Activated T-cell treated with anti-CD3 and anti-CD28 coated beads, Interleukin-2, amount 50 U/mL, for 48 hours (primary cell): Measurements from ENCODE around the gene FMN2.
"Not testable (repeated sequence)": the region's sequence is repeated elsewhere in the genome, so short reads cannot be mapped to it uniquely, and the experiment has no call there.

Experiments used
- DNase-seq, 2 experiments: peaks; one replicate each; pipeline ENCODE4 v3.0.0-alpha.2; 2020

The FMN2 gene

DNA sequence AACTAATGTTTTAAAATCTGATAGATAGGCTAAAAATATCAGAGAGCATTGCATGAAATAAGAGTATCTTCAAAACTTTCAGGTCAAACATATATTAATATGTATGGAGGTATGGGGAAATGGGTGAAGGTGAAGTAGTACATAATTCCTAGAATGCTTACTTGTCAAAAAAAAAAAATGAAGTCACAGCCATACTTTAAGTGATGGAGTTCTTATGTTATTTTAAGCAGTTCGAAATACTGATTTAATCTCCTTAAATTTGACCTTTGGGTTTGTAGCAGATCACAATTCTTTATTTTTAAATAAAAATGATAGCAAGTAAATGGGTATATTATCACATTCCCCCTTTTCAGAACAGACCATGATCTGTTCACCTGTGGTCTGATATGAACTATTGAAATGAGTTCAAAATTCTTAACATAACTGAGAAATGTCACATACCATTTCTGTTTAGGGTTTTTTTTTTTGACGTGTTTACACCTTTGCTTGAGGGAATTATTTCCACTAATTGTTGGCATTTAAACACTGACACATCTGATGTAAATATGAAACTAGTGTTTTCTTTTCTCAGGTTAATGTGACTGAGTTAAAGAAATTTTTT is 300.1 kb downstream of the FMN2 start:
- no peak for DNase-seq

DNA sequence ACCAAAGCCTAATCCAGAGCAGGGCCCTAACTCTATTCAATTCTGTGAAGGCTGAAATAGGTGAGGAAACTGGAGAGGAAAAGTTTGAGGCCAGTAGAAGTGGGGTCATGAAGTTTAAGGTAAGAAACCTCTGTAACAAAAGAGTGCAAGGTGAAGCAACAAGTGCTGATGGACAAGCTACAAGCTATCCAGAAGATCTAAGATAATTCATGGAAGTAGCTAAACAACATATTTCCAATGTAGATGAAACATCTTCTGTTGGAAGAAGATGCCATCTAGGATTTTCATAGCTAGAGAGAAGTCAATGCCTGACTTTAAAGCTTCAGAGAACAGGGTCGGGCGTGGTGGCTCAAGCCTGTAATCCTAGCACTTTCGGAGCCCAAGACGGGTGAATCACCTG is 302.7 kb downstream of the FMN2 start:
- no peak for DNase-seq

DNA sequence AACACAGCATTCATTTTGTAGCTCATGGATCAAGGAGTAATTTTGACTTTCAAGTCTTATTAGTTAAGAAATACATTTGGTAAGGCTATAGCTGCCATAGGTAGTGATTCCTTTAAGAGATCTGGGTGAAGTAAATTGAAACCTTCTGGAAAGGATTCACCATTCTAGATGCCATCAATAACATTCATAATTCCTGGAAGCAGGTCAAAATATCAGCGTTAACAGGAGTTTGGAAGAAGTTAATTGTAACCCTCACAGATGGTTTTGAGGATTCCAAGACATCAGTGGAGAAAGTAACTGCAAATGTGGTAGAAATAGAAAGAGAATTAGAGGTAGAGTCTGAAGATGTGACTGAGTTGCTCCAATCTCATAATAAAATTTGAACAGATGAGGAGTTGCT is 303.7 kb downstream of the FMN2 start:
- DNase-seq = no peak

DNA sequence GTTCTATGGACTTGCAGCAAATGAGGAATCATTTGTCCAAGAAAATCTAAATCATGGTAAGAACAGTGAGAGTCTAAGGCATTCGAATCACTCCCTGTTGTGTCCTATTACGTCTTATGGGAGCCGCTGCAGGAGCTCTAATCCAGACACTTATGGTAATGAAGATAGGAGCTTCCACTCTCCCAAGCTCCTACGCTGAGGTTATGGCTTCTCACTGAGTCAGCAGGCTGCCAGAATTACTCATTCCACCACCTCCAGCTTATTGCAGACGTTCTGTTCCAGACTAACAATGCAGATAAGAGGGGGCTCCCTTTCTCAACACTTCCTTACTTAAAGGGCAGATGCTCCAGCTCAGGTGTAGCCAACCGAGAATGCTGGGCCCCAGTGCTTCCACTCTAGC is 307.7 kb downstream of the FMN2 start:
- no peak for DNase-seq

DNA sequence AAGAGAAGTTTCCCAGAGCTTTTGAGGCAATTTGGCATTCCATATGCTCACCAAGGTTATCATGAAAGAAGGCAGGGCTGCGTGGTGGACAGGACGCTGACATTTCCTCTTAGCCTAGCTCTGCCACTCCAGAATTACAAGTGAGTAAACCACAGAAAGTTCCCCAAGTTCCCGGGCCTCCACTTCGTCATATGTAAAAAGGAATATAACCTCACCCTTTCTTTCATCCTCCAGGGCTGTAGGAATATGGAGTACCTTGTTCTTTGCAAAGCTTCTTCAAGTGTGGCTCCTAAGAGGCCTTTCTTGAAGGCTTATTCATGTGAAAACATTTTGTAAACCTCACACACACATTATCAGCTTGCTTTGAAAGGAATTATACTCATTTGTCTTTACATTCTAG is 310.0 kb downstream of the FMN2 start:
- no peak for DNase-seq

DNA sequence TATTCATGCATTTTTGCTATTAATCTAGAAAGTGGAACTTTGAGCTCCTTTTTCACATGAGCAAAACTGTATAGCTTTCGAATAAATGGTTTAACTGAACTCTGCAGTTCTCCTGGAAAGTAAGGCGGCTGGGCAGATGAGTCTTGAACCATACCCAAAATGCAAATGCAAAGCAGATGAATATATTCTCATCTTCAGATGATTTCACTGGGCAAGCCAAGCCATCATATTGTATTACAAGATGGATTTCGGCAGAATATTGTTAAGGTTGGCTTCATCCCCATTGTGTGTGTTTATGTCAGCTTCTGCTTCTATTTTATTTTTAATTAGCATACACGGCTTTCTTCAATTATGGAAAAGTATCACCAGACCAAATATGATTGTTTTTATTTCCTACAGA is 310.6 kb downstream of the FMN2 start:
- DNase-seq = no peak

DNA sequence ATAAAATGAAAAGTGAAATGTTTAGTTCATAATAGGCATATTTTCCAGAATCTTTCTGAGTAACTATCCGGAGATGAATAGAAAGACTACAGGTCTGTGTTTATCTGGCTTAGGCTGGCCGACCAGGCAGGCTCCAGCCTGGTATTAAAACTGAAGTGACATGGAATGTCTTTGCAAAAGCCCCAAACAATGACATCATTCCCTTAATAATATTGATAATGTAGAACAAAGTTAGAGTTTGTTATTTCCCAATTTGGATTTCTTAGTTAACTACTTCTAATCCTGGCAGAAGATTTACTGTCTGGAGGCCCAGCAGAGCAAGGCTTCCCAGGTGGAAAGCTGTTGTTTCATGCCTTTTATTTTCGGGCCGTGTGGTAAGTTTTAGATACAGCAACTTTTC is 312.6 kb downstream of the FMN2 start:
- DNase-seq = no peak

DNA sequence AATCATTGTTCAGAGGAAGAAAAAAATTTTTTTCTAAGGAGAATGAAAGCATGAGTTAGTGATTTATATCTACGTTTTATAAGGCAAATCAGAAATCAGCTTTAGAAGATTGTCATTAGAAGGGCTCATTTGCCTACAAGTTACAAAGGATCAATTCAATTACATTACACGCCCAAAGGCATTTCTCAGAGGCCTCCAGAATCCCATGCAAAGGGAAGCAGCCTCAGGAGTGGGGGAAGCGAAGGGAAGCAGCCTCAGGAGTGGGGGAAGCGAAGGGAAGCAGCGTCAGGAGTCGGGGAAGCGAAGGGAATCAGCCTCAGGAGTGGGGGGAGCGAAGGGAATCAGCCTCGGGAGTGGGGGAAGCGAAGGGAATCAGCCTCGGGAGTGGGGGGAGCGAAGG is 314.1 kb downstream of the FMN2 start:
- DNase-seq = no peak

DNA sequence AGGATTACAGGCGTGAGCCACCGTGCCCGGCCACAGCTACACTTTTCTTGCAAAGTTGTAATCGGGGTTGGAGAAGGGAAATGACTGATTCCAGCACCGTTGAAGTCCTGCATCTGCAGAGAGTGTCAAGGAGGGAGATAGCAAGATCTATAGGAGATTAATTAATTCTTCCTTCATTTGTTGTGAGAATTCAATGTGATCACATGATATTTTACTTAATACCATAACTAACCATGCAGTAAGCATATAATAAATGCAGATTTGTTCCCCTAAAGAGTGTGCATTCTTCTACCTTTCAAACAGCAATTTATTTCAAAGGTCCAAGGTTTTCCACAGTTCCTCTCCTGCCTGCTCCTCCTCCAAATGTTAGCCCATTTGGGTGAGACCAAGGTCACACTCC is 315.7 kb downstream of the FMN2 start:
- no peak for DNase-seq

DNA sequence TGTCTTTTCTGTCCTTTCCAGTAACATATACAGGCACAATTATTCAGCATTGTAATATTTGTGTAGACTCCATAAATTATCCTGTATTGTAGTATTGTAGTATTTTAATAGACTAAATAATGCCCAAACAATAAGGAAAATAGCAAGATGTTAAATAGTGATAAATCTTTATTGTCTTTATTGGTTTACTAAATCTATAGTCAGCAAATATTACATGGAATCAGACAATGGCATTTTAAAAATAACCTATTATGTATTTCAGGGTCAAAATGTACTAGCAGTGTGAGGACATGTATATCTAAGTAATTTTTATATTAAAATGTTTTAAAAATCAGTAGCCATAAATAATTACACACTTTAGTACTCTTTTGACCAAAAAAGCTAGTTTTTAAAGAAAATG is 317.9 kb downstream of the FMN2 start:
- no peak for DNase-seq

DNA sequence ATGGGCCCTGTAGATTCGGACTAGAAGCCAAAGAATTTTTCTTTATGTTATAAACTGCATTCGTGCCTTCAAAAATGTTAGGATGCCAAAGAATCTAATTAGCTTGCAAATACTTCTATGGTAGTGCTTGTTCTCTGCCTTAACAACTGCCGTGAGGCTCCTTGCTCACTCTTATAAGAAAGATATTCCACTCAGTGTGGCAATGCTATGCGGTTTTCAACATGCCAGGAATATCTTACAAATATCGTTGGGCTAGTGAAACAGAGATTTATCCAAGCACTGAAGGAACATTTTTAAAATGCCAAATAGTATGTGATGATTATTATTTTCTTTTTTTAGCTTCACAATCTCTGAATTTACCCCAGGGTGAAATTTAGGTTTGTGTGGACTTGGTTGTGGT is 322.0 kb downstream of the FMN2 start:
- DNase-seq = no peak

DNA sequence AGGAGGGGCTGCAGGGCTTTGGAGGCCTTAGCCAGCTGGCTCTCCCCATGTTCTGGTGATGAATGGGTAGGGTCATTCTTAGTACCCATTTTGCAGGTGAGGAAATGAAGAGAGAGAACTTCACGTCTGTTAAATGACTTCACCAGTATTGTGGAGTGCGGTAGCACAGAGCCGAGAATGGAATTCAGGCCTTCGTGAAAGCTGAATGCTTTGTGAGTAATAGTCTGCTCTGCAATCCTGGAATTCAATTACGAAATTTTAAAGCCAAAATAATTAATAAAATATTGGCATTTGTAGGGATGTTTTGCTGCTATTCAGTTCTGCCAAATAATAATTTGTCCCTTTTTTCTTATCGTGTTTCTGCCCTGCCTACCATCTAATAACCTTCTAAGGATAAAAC is 322.6 kb downstream of the FMN2 start:
- no peak for DNase-seq

DNA sequence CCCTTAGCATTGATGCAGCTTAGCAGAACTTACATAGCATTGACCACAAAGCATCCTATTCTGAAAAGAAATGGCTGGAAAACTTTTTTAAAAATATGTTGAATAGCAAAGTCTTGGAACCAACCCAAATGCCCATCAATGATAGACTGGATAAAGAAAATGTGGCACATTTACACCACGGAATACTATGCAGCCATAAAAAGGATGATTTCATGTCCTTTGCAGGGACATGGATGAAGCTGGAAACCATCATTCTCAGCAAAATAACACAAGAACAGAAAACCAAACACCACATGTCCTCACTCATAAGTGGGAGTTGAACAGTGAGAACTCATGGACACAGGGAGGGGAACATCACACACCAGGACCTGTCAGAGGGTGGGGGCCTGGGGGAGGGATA is 323.3 kb downstream of the FMN2 start:
- DNase-seq = not testable (repeated sequence)

DNA sequence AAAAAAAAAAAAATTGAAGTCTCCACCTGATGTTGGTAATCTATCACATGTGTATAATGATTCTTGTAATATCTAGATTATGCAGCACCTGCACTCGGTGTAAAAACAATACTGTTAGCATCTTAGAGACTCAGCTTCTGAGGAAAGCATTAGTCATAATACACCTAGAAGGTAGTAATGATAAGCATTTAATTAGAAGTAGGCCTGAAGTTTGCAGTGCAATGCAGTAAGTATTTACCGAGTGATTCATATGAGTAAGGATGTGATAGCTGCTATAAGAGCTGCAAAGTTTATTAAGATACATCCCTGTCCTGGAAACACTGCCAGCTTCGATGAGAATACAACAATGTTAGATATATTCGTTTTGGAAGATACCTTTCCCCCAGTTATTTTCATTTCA is 323.8 kb downstream of the FMN2 start:
- no peak for DNase-seq

DNA sequence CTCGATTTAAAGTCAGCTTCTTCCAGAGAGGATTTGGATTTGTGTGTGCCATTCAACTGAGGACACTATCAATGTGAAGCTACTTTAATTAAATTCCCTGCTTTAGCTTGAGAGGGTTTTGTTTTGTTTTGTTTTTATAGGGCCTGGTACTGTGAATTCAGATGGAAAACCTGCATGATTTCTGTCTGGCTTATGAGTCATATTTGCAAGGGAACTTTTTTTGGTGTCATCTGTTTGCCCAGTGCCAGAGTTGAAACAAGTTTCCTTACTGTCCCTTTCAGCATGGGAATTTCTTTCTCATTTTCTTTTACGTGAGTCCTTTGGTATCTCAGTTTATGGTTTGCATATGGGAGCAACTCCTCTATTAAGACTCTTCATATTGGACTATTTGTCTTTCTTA is 325.6 kb downstream of the FMN2 start:
- DNase-seq = no peak

DNA sequence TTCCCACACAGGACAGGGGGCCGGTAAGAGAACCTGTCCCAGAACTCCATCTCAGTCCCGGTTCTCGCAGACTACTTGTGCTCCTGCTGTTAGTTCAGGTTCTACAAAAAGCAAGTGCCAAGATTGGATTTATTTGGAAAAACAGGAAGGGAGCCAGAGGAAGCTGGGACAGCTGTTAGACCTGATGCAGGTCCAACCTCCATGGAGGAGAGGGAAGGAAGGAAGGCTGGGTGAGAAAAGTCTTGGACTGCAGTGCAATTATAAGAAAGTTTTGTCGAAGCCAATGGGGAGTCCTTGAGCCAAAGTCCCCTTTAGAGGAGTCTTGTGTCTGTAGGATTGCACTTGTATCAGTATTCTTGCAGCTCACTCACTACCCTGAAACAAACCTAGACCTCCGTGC is 329.1 kb downstream of the FMN2 start:
- DNase-seq = no peak

DNA sequence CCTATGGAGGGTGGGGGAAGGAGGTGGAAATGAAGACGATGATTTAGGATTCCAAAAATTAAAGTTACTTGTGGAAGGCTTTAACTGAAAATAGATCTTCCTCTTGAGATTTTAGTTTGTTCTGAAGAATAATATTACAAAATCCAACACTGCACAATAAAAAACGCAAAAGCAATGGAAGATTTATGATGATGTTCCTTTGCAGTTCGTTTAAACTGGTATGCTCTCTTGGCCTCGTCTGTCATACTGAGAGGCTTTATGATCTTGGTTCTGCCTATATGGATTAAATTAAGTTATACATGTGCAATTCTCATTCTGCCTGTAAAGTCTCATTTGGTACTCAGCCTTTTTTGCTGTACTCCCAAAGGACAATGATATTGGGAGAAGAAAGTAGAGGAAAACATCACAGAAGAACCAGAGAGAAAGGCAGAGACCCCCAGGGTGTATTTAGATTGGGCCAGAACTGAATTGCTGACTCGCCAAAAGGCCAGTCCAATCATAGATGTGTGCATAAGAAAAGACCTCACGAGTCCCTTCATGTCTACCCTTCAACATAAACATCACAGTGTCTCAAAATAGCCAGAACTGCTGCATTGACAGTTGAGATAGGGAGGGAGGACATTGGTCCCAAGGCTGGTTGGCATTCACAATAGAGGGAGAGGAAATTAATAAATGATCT is 331.7 kb downstream of the FMN2 start:
- DNase-seq = no peak

DNA sequence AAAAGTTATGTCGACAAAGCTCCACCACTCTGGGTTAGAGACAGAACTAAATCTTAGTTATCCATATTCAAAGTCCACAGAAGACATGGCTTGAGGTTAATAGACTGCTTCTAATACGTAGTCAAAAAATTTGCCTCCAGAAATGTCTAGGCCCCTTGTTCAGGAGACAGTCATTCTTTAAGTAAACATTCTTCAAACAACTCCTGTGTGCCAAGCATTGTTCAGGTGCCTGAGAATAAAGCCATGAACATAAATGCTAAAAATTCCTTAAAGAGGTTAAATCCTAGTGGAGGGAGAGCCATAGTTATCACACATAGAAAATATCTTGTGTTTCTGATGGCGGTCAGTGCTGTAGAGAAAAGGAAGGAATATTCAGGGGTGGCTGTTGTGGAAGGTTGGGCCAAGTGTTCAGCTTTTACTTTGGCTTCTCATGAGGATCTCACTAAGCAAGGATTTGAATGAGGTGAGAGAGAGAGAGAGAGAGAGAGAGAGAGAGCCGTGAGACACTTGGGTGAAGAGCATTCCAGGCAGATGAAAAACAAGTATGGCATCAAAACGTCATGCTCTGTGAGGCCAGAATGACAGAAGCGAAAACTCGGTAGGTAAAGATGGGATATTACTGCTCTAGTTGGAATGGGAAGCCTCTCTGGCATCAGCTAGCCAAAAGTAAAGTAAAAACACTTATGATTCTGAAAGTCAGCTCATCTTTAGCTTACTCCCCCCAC is 333.2 kb downstream of the FMN2 start:
- DNase-seq = no peak

DNA sequence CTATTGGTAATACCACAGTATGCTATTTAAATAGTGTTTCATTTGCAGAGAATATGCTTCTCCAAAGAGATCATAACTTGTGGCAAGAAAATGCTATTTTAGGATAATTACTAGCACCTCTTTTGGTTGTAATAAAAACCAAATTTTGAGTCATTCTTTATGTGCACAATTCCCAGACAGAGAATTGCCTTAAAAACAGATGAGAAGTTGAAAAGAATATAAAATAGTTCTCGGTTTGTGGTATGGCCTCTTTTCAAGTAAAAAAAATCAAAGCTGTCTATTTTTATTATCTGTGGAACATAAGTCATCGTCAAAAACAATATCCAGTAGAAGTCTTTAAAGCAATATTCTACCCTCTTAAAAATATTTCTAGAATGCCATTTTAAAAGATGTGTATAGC is 334.4 kb downstream of the FMN2 start:
- no peak for DNase-seq

DNA sequence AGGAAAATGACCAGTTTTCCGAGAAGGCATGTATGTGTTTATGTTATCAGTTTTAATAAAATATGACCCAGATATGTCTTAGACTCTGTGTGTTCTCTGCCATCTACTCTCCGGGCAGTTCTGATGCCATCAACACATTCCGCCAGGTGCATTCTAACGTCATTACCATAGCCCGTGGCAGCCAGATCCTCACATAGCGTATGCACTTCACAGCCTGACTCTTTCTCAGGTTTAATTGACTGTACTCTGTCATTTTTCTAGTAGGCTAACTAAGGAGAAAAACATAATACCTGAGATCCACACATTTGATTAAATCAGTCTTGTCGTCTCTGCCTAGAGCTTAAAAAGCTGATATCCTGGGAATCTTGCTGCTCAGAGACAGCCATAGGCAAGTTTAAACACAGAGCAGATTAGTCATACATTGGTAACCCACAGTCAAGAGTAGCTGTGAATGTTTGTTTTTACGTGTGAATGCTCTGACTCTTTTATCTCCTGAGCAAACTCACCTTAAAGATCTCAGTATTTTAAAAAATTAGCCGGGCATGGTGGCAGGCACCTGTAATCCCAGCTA is 344.4 kb downstream of the FMN2 start:
- DNase-seq = no peak

DNA sequence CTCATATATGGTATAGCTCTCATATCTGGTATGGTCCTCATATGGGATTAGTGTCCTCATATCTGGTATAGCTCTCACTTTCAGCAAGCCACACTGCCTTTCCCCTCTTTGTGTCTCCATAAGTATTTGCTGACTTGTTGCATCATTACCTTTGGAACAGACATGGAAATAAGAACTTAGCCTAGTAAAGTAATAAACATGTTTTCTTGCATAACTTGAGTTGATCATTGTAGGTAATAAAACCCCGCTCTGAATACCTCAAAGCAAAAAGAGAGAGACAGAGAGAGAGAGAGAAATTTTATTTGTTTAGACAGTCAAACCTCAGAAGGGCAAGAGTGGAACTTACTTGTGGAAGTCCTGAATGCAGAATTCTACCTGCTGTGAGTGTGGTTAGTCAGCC is 350.0 kb downstream of the FMN2 start:
- DNase-seq = no peak

DNA sequence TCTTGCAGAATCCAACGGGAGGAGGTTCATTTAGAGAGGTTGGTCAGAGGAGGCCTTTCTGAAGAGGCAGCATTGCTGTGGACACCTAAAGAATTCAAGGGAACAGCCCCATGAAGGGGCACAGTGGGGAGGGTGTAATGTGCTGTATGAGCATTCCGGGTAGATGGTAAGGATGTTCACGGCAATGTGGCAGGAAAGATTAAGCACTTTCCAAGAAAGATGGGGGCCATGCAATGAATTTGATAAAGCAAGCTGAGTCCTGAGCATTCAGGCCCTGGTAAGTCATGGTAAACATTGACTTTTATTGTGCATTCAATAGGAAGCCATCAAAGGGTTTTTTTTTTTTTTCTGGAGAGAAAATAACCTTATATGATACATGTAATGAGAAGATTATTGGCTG is 353.7 kb downstream of the FMN2 start:
- no peak for DNase-seq

DNA sequence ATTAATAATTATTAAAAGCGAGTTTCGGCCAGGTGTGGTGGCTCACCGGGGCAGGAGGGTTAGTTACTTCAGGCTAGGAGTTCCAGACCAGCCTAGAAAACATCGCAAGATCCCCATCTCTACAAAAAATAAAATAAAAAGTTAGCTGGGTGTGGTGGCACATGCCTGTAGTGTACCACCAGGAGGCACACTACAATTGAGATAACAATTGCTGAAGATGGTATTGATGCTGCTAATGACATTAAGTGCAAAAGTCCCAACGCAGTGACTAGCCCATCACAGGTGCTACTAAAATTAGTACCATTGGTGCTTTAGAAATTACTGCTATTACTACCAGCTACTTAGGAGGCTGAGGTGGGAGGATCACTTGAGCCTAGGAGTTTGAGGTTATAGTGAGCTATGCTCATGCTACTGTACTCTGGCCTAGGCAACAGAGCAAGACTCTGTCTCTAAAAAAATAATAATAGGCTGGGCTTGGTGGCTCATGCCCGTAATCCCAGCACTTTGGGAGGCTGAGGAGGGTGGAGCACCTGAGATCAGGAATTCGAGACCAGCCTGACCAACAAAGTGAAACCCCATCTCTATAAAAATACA is 363.6 kb downstream of the FMN2 start:
- DNase-seq = no peak

DNA sequence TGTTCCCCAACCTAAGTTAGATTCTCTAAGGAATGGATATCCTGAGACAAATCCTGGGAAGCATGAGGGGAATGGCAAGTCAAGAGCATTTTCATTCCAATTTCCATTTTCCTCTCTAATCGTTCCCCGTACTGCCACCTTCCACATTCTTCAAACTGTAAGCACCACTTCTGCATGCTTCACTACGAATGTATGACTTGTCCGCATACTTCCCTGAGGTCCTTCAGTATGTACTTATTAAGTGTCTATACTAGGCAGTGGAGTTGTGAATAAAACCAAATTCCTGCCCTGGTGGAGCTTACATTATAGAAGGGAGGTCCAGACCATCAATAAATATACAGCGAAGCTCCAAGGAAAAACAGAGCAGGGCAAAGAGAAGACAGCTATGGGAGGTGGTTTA is 365.5 kb downstream of the FMN2 start:
- no peak for DNase-seq
